ENCODE results near the gene AKNA.

AKNA gene

DNA sequence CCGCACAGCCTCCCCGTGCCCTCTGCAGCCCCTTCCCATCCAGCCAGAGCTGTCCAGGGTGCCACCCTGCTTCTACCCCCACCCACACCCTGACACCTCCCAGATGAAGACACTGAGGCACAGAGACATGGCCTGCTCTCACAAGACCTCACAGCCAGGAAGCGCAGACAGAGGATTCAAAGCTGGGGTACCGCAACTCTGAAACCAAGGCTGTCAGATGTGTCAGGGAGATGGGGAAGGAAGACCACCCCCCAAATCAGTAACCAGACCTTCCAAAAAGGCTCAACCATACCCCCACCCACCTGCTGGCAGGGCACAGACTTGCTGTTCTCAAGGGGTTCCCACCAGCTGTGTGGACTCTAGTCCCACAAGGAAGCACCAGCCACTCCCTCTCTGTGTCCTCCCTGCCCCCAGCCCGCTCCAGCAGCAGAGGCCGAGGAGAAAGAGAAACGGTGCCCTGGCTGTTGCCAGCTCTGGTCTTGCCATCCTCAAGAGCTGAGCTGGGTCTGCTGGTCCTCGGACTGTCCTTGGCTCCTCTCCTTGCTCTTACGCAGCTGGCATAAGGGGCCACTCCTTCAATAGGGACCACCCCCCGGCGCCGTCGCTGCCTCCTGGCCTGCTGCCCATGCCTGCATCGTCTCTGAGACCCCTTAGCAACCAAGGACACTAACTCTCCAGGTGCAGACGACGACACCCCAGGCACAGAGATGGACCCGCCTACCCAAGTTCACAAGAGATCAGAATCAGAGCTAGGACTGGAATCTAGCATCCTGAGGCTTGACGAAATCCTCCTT, 699 bp downstream of the AKNA start:
- H3K27me3 ChIP-seq (ENCODE audit: control insufficient read depth, insufficient read depth, low read length, poor library complexity, severe bottlenecking), result no peaks in the 10 kb centered on the region
- H3K27ac ChIP-seq (ENCODE audit: insufficient read depth, low read depth, low read length, poor library complexity, severe bottlenecking), result no peak overlapping the region
- no peaks in the 10 kb centered on the region for H3K36me3 ChIP-seq (ENCODE audit: control insufficient read depth, insufficient read depth, low read length)
- H3K9me3 ChIP-seq (ENCODE audit: control insufficient read depth, low read length), result no peaks in the 10 kb centered on the region
- H3K4me1 ChIP-seq (ENCODE audit: control insufficient read depth, insufficient read depth, low read length), result peaks cover 51% of the 10 kb centered on the region
- H3K4me3 ChIP-seq (ENCODE audit: insufficient read depth, low read depth, low read length), result peak overlapping the region; percentile 36
- WGBS, 2 experiments, result 37 to 39% methylated on average over 18 of the region's 18 CpGs

GRCh38 chr9:114386361-114386885, 1.4 kb downstream of the AKNA start:
- no peaks in the 10 kb centered on the region for H3K36me3 ChIP-seq (ENCODE audit: control insufficient read depth, insufficient read depth, low read length)
- H3K9me3 ChIP-seq (ENCODE audit: control insufficient read depth, low read length), result no peaks in the 10 kb centered on the region
- no peak overlapping the region for H3K4me3 ChIP-seq (ENCODE audit: insufficient read depth, low read depth, low read length)
- H3K4me1 ChIP-seq (ENCODE audit: control insufficient read depth, insufficient read depth, low read length), result peaks cover 51% of the 10 kb centered on the region
- H3K27ac ChIP-seq (ENCODE audit: insufficient read depth, low read depth, low read length, poor library complexity, severe bottlenecking), result no peak overlapping the region
- no peaks in the 10 kb centered on the region for H3K27me3 ChIP-seq (ENCODE audit: control insufficient read depth, insufficient read depth, low read length, poor library complexity, severe bottlenecking)
- 54 to 62% methylated on average over 10 of the region's 10 CpGs for WGBS, 2 experiments

GRCh38 chr9:114385397-114386181, 2.2 kb downstream of the AKNA start:
- H3K36me3 ChIP-seq (ENCODE audit: control insufficient read depth, insufficient read depth, low read length), result no peaks in the 10 kb centered on the region
- WGBS, 2 experiments, result 60 to 72% methylated on average over 10 to 11 of the region's 11 CpGs
- peaks cover 51% of the 10 kb centered on the region for H3K4me1 ChIP-seq (ENCODE audit: control insufficient read depth, insufficient read depth, low read length)
- H3K4me3 ChIP-seq (ENCODE audit: insufficient read depth, low read depth, low read length), result no peak overlapping the region
- H3K27ac ChIP-seq (ENCODE audit: insufficient read depth, low read depth, low read length, poor library complexity, severe bottlenecking), result no peak overlapping the region
- no peaks in the 10 kb centered on the region for H3K9me3 ChIP-seq (ENCODE audit: control insufficient read depth, low read length)
- no peaks in the 10 kb centered on the region for H3K27me3 ChIP-seq (ENCODE audit: control insufficient read depth, insufficient read depth, low read length, poor library complexity, severe bottlenecking)

- 83 to 86% methylated on average over 7 of the region's 7 CpGs for WGBS, 2 experiments
These were observed 2.9 kb downstream of the AKNA start for GRCh38 chr9:114384836-114385396.

GRCh38 chr9:114384341-114384740, 3.4 kb downstream of the AKNA start:
- WGBS, 2 experiments, result 93 to 100% methylated on average over 1 of the region's 1 CpG
- Histone ChIP-seq H3K9me3 (ENCODE audit: control insufficient read depth, low read length) (no peaks in the 10 kb centered on the region), H3K4me3 (ENCODE audit: insufficient read depth, low read depth, low read length) (no peak overlapping the region), H3K27me3 (ENCODE audit: control insufficient read depth, insufficient read depth, low read length, poor library complexity, severe bottlenecking) (no peaks in the 10 kb centered on the region), H3K36me3 (ENCODE audit: control insufficient read depth, insufficient read depth, low read length) (no peaks in the 10 kb centered on the region), H3K4me1 (ENCODE audit: control insufficient read depth, insufficient read depth, low read length) (peaks cover 43% of the 10 kb centered on the region), H3K27ac (ENCODE audit: insufficient read depth, low read depth, low read length, poor library complexity, severe bottlenecking) (no peak overlapping the region)

More at GRCh38 chr9:114384836-114385396, 2.9 kb downstream of the AKNA start:
- peaks cover 45% of the 10 kb centered on the region for H3K4me1 ChIP-seq (ENCODE audit: control insufficient read depth, insufficient read depth, low read length)
- no peaks in the 10 kb centered on the region for H3K36me3 ChIP-seq (ENCODE audit: control insufficient read depth, insufficient read depth, low read length)
- H3K9me3 ChIP-seq (ENCODE audit: control insufficient read depth, low read length), result no peaks in the 10 kb centered on the region
- no peak overlapping the region for H3K4me3 ChIP-seq (ENCODE audit: insufficient read depth, low read depth, low read length)
- H3K27me3 ChIP-seq (ENCODE audit: control insufficient read depth, insufficient read depth, low read length, poor library complexity, severe bottlenecking), result no peaks in the 10 kb centered on the region
- no peak overlapping the region for H3K27ac ChIP-seq (ENCODE audit: insufficient read depth, low read depth, low read length, poor library complexity, severe bottlenecking)

DNA sequence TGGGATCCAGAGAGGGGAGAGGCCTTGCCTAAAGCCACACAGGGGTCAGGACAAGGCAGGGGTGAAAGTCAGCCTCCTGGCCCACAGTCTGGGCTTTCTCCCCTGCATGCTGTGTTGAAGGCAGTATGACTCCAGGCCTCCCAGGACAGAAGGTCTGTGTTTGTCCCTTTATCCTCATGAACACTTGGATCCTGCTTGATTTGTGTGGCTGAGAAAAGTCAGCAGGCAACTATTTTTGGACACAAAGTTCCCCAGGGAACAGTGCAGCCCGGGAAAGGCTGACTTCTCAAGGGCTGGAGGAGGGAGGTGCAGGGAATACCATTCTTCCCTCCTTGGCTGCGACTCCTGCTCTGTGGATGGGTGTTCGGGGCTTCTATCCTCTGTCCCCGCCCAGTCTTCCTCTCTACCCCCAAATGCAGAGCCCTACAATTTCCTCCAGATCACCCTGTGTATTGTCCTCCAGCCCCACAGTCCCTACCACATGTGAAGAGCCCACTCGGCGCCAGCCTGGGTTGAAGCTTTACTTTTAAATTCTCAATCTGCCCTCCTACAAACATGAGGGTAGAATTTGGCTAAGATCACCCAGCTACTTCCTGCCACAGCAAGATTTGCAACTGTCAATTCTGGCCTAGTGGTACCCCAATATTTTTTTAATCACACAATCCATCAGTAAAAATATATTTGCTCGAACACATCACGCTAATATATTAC, 4.1 kb downstream of the AKNA start:
- Histone ChIP-seq H3K27me3 (ENCODE audit: control insufficient read depth, insufficient read depth, low read length, poor library complexity, severe bottlenecking) (no peaks in the 10 kb centered on the region), H3K9me3 (ENCODE audit: control insufficient read depth, low read length) (no peaks in the 10 kb centered on the region), H3K4me3 (ENCODE audit: insufficient read depth, low read depth, low read length) (no peak overlapping the region), H3K36me3 (ENCODE audit: control insufficient read depth, insufficient read depth, low read length) (no peaks in the 10 kb centered on the region), H3K27ac (ENCODE audit: insufficient read depth, low read depth, low read length, poor library complexity, severe bottlenecking) (peak overlapping the region; percentile 8), H3K4me1 (ENCODE audit: control insufficient read depth, insufficient read depth, low read length) (peaks cover 43% of the 10 kb centered on the region)
- WGBS, 2 experiments, result 68 to 76% methylated on average over 7 to 8 of the region's 8 CpGs

- WGBS, 2 experiments, result 44% methylated on average over 17 of the region's 17 CpGs
- H3K9me3 ChIP-seq (ENCODE audit: control insufficient read depth, low read length), result no peaks in the 10 kb centered on the region
- peaks cover 38% of the 10 kb centered on the region for H3K4me1 ChIP-seq (ENCODE audit: control insufficient read depth, insufficient read depth, low read length)
- no peaks in the 10 kb centered on the region for H3K27me3 ChIP-seq (ENCODE audit: control insufficient read depth, insufficient read depth, low read length, poor library complexity, severe bottlenecking)
- H3K27ac ChIP-seq (ENCODE audit: insufficient read depth, low read depth, low read length, poor library complexity, severe bottlenecking), result peak overlapping the region; percentile 8
- H3K4me3 ChIP-seq (ENCODE audit: insufficient read depth, low read depth, low read length), result no peak overlapping the region
- peaks cover under 1% of the 10 kb centered on the region for H3K36me3 ChIP-seq (ENCODE audit: control insufficient read depth, insufficient read depth, low read length)
These were observed 4.9 kb downstream of the AKNA start for GRCh38 chr9:114382699-114383520.

DNA sequence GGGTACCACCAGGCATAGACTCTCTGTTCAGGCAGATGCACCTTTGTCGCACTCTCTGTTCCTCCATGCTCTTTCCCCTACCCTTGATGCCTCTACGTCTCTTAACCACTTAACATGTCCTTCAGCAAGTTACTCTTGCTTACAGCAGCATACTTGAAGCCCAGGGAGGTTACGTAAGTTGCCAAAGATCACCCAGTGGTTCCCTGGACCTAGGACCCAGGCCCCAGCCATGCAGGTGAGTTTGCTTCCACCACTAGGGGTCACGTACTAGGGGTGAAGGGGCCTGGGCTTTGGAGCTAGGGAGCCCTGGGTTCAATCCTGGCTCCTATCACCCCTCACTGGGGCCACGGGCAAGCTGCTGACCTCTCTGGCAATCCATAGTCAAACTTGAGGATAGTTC, 8.9 kb downstream of the AKNA start:
- peaks cover 4% of the 10 kb centered on the region for H3K36me3 ChIP-seq (ENCODE audit: control insufficient read depth, insufficient read depth, low read length)
- 94 to 96% methylated on average over 5 of the region's 5 CpGs for WGBS, 2 experiments
- no peaks in the 10 kb centered on the region for H3K27me3 ChIP-seq (ENCODE audit: control insufficient read depth, insufficient read depth, low read length, poor library complexity, severe bottlenecking)
- H3K27ac ChIP-seq (ENCODE audit: insufficient read depth, low read depth, low read length, poor library complexity, severe bottlenecking), result no peak overlapping the region
- no peak overlapping the region for H3K4me3 ChIP-seq (ENCODE audit: insufficient read depth, low read depth, low read length)
- no peaks in the 10 kb centered on the region for H3K9me3 ChIP-seq (ENCODE audit: control insufficient read depth, low read length)
- peaks cover 19% of the 10 kb centered on the region for H3K4me1 ChIP-seq (ENCODE audit: control insufficient read depth, insufficient read depth, low read length)

GRCh38 chr9:114378016-114378415, 9.8 kb downstream of the AKNA start:
- Histone ChIP-seq H3K4me1 (ENCODE audit: control insufficient read depth, insufficient read depth, low read length) (peaks cover 12% of the 10 kb centered on the region), H3K36me3 (ENCODE audit: control insufficient read depth, insufficient read depth, low read length) (peaks cover 4% of the 10 kb centered on the region), H3K27me3 (ENCODE audit: control insufficient read depth, insufficient read depth, low read length, poor library complexity, severe bottlenecking) (no peaks in the 10 kb centered on the region), H3K9me3 (ENCODE audit: control insufficient read depth, low read length) (no peaks in the 10 kb centered on the region), H3K4me3 (ENCODE audit: insufficient read depth, low read depth, low read length) (no peak overlapping the region), H3K27ac (ENCODE audit: insufficient read depth, low read depth, low read length, poor library complexity, severe bottlenecking) (no peak overlapping the region)
- 93 to 94% methylated on average over 8 of the region's 8 CpGs for WGBS, 2 experiments

All from ectodermal cell (in vitro differentiated cells).